K562 (cell line): ENCODE measurements around the gene NIPAL3. TPM values are rescaled to one million over a fixed set of nuclear protein-coding genes. Genes with fewer than 3 reads are reported as not detected.

ENCODE experiments used
- CBX5 ChIP-seq: IDR thresholded peaks from 2 replicates; pipeline ENCODE4 v1.6.1; 2014; ENCODE audit warnings: low read depth, borderline replicate concordance
- CHD2 ChIP-seq: IDR thresholded peaks from 2 replicates; pipeline ENCODE4 v1.6.1; 2011; ENCODE audit warnings: low read depth, low read length
- ETV6 ChIP-seq, 3 experiments: fragments of 150-350 bp in 1 of 3; sonication (generic) in 1 of 3; formaldehyde crosslinking in 1 of 3; IDR thresholded peaks; 2 replicates each; pipeline versions ENCODE4 v1.6.1 to v1.8.0; 2014 to 2022; ENCODE audit warnings: borderline replicate concordance in 2 of 3, low read depth in 2 of 3, antibody characterized with exemption in 1 of 3, low read length in 1 of 3, mild to moderate bottlenecking in 1 of 3, missing genetic modification reagents in 1 of 3
- GTF3C2 ChIP-seq: IDR thresholded peaks from 3 replicates; pipeline ENCODE4 v1.6.1; 2011; ENCODE audit warnings: borderline replicate concordance, mild to moderate bottlenecking, moderate library complexity; ENCODE audit not compliant: insufficient read length; ENCODE audit errors: extremely low read depth
- HDAC6 ChIP-seq: IDR thresholded peaks from 2 replicates; pipeline ENCODE4 v1.6.1; 2012; ENCODE audit warnings: low read depth, mild to moderate bottlenecking, control low read depth, inconsistent platforms, low read length, moderate library complexity
- HINFP ChIP-seq: fragments of 450-650 bp; conservative IDR thresholded peaks from 2 replicates; pipeline ENCODE4 v1.6.1; 2016; ENCODE audit warnings: missing genetic modification characterization, low read depth, mild to moderate bottlenecking, control low read depth, missing compliant biosample characterization
- JUN ChIP-seq, 2 experiments: sonication (generic) in 1 of 2; formaldehyde crosslinking in 1 of 2; IDR thresholded peaks; 2 replicates each; pipeline versions ENCODE4 v1.6.1 to v1.8.0; 2012 to 2022; ENCODE audit warnings: borderline replicate concordance in 2 of 2, mild to moderate bottlenecking in 2 of 2, improper control_type of control experiment in 1 of 2, low read depth in 1 of 2, low read length in 1 of 2, missing genetic modification reagents in 1 of 2
- KAT7 ChIP-seq: sonication (generic); formaldehyde crosslinking; IDR thresholded peaks from 2 replicates; pipeline ENCODE4 v1.8.0; 2022; ENCODE audit warnings: missing genetic modification reagents, mild to moderate bottlenecking, borderline replicate concordance
- MNT ChIP-seq, 2 experiments: fragments of 450-650 bp; conservative IDR thresholded peaks; 2 replicates each; pipeline ENCODE4 v1.6.1; 2017; ENCODE audit warnings: mild to moderate bottlenecking in 2 of 2, moderate library complexity in 2 of 2
- MTA3 ChIP-seq: fragments of 450-650 bp; formaldehyde crosslinking; IDR thresholded peaks from 2 replicates; pipeline ENCODE4 v1.6.1; 2017; ENCODE audit warnings: mild to moderate bottlenecking, borderline replicate concordance
- NELFE ChIP-seq: IDR thresholded peaks from 2 replicates; pipeline ENCODE4 v1.6.1; 2011; ENCODE audit warnings: mild to moderate bottlenecking; ENCODE audit not compliant: insufficient read depth, insufficient read length
- NR0B1 ChIP-seq: fragments of 450-650 bp; IDR thresholded peaks from one replicate; pipeline ENCODE4 v1.6.1; 2018; ENCODE audit warnings: mild to moderate bottlenecking, moderate library complexity; ENCODE audit not compliant: partially characterized antibody
- SETDB1 ChIP-seq: IDR thresholded peaks from one replicate; pipeline ENCODE4 v1.6.1; 2012; ENCODE audit warnings: low read length, control low read depth, inconsistent platforms
- U2AF1 ChIP-seq: fragments of 200-400 bp; formaldehyde crosslinking; optimal IDR thresholded peaks from 2 replicates; pipeline ENCODE3; 2017; ENCODE audit warnings: mild to moderate bottlenecking, low read depth, low read length, moderate library complexity
- ZFP30 ChIP-seq: fragments of 250-450 bp; sonication (Bioruptor Pico); IDR thresholded peaks from 2 replicates; pipeline ENCODE4 v1.8.0; 2022; ENCODE audit warnings: moderate library complexity, mild to moderate bottlenecking, inconsistent platforms, borderline replicate concordance
- ZNF143 ChIP-seq: sonication (generic); formaldehyde crosslinking; IDR thresholded peaks from 2 replicates; pipeline ENCODE4 v1.9.0; 2022; ENCODE audit warnings: mild to moderate bottlenecking, missing genetic modification reagents
- ZNF174 ChIP-seq: fragments of 250-450 bp; sonication (Bioruptor Pico); IDR thresholded peaks from 2 replicates; pipeline ENCODE4 v1.4.0; 2020; ENCODE audit warnings: mild to moderate bottlenecking
- ZNF436 ChIP-seq: fragments of 250-450, 450-650 bp; sonication (Bioruptor Pico); formaldehyde crosslinking; IDR thresholded peaks from 2 replicates; pipeline ENCODE4 v1.7.0; 2020; ENCODE audit warnings: mild to moderate bottlenecking
- ZNF561 ChIP-seq: fragments of 450-650 bp; formaldehyde crosslinking; conservative IDR thresholded peaks from 2 replicates; pipeline ENCODE4 v1.4.0; 2020; ENCODE audit warnings: mild to moderate bottlenecking, moderate library complexity
- ZNF780A ChIP-seq: fragments of 250-450 bp; sonication (Bioruptor Pico); IDR thresholded peaks from 2 replicates; pipeline ENCODE4 v1.5.0; 2021; ENCODE audit warnings: mild to moderate bottlenecking
- polyA plus RNA-seq, 8 experiments: library from polyadenylated mRNA; depleted of rRNA in 4 of 8; stranded (reverse) in 5 of 8; unstranded in 3 of 8; fragments of >200 nt; fragmentation: Nextera tagmentation in 2 of 8; fragmentation: Illumina TruSeq in 1 of 8; extraction: Ambion mirVana in 2 of 8; extraction: Trizol in 1 of 8; gene quantifications; 2 replicates each; pipeline versions ENCODE4 v1.2.1 to v1.2.3, GENCODE V29; 2011 to 2014; ENCODE audit warnings: inconsistent platforms in 1 of 8, missing spikeins in 1 of 8
- total RNA-seq, 7 experiments: library from RNA; depleted of rRNA in 6 of 7; stranded (reverse); fragments of >200 nt in 6 of 7; fragmentation: Illumina TruSeq in 2 of 7; extraction: Trizol in 2 of 7; gene quantifications; 2 replicates each; pipeline versions ENCODE4 v1.2.1 to v1.2.3, GENCODE V29; 2011 to 2021; ENCODE audit warnings: low replicate concordance in 1 of 7

Gene NIPAL3
- total and polyA plus RNA-seq, 9 of the 15 experiments (the other 6 are each of a cell fraction or from before 2014, with no cell fraction given) = 10.5 to 26.3 (median 16.0) TPM

- TF ChIP-seq GTF3C2 = no peak
- TF ChIP-seq MNT (conservative IDR thresholded peaks at IDR 0.05) = 0 out of 4 replicates have a peak, but pooled peaks of 1 of the 2 experiments have one; percentile 32
- TF ChIP-seq ZNF143 (CRISPR knock-in tag) = no peak
- no peak for TF ChIP-seq JUN (IDR thresholded peaks at IDR 0.05; ENCODE audit: borderline replicate concordance, low read depth, low read length)
- no peak for TF ChIP-seq JUN (CRISPR knock-in tag; IDR thresholded peaks at IDR 0.05; ENCODE audit: borderline replicate concordance)
- no peak for TF ChIP-seq ZNF436 (CRISPR knock-in tag)
- TF ChIP-seq ZFP30 = no peak
- TF ChIP-seq NR0B1 = no peak
- TF ChIP-seq HINFP (tag) = peak; percentile 80; the same call in 1 of the 2 replicates
- TF ChIP-seq CBX5 = no peak
- TF ChIP-seq NELFE = no peak
- no peak for TF ChIP-seq ZNF780A (CRISPR knock-in tag)
- TF ChIP-seq SETDB1 = no peak
- TF ChIP-seq ZNF174 = no peak
- TF ChIP-seq ETV6 (IDR thresholded peaks at IDR 0.05; ENCODE audit: borderline replicate concordance in 1 of 2, low read depth in 2 of 2, low read length in 1 of 2) = no peak
- TF ChIP-seq ETV6 (CRISPR knock-in tag; IDR thresholded peaks at IDR 0.05; ENCODE audit: borderline replicate concordance) = no peak
- no peak for TF ChIP-seq HDAC6
- no peak for TF ChIP-seq ZNF561 (CRISPR knock-in tag)
- TF ChIP-seq U2AF1 = no peak
- no peak for TF ChIP-seq MTA3
- TF ChIP-seq CHD2 = no peak
- no peak for TF ChIP-seq KAT7 (CRISPR knock-in tag)
Measured at GRCh38 chr1:24502065-24502708, 86.6 kb downstream of the NIPAL3 start (continued).
